Coronary artery (tissue), 2 donors: Measurements from ENCODE around the gene IL1A.

Source experiments
- DNase-seq: peaks from one replicate; pipeline ENCODE4 v3.0.0-alpha.2; 2017; ENCODE audit warnings: low spot score
- H3K27ac ChIP-seq, 2 donors: fragments of 200-600 bp; sonication (generic); one replicate each; pipeline ENCODE4 v1.5.1; 2016 to 2019
- H3K4me3 ChIP-seq: fragments of 200-600 bp; sonication (generic); 2 replicates; pipeline ENCODE4 v1.5.1; 2016; ENCODE audit warnings: mild to moderate bottlenecking, moderate library complexity
- TF ChIP-seq, protein P1 (sequence below): fragments of 200-600 bp; sonication (generic); IDR thresholded peaks from one replicate; pipeline ENCODE4 v1.5.1; 2019; ENCODE audit warnings: antibody characterized with exemption

The IL1A gene

GRCh38 chr2:112762276-112762675, 22.0 kb downstream of the IL1A start:
- no peak for DNase-seq
- no peak overlapping the region for H3K27ac ChIP-seq
- TF ChIP-seq, protein P1, sequence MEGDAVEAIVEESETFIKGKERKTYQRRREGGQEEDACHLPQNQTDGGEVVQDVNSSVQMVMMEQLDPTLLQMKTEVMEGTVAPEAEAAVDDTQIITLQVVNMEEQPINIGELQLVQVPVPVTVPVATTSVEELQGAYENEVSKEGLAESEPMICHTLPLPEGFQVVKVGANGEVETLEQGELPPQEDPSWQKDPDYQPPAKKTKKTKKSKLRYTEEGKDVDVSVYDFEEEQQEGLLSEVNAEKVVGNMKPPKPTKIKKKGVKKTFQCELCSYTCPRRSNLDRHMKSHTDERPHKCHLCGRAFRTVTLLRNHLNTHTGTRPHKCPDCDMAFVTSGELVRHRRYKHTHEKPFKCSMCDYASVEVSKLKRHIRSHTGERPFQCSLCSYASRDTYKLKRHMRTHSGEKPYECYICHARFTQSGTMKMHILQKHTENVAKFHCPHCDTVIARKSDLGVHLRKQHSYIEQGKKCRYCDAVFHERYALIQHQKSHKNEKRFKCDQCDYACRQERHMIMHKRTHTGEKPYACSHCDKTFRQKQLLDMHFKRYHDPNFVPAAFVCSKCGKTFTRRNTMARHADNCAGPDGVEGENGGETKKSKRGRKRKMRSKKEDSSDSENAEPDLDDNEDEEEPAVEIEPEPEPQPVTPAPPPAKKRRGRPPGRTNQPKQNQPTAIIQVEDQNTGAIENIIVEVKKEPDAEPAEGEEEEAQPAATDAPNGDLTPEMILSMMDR, result no peak
- H3K4me3 ChIP-seq, result no peak overlapping the region

GRCh38 chr2:112760149-112760548, 24.1 kb downstream of the IL1A start:
- H3K27ac ChIP-seq, result no peak overlapping the region
- DNase-seq, result no peak
- TF ChIP-seq, protein P1, result no peak
- no peak overlapping the region for H3K4me3 ChIP-seq

GRCh38 chr2:112758711-112759110, 25.6 kb downstream of the IL1A start:
- H3K27ac ChIP-seq, result no peak overlapping the region
- H3K4me3 ChIP-seq, result no peak overlapping the region
- no peak for DNase-seq
- TF ChIP-seq, protein P1, result no peak

DNA sequence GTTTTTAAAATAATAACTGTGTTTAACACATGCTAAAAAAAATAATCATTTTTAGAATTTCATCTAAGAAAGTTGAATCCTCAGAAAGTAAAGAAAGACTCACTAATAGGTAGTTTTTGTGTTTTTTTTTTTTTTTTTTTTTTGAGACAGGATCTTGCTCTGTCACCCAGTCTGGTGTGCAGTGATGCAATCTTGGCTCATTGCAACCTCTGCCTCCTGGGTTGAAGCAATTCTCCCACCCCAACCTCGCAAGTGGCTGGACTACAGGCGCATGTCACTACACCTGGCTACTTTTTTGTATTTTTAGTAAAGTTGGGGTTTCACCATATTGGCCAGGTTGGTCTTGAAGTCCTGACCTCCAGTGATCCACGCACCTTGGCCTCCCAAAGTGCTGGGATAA, 27.0 kb downstream of the IL1A start:
- Histone ChIP-seq H3K27ac (no peak overlapping the region), H3K4me3 (no peak overlapping the region)
- DNase-seq, result no peak
- TF ChIP-seq, protein P1, result no peak

DNA sequence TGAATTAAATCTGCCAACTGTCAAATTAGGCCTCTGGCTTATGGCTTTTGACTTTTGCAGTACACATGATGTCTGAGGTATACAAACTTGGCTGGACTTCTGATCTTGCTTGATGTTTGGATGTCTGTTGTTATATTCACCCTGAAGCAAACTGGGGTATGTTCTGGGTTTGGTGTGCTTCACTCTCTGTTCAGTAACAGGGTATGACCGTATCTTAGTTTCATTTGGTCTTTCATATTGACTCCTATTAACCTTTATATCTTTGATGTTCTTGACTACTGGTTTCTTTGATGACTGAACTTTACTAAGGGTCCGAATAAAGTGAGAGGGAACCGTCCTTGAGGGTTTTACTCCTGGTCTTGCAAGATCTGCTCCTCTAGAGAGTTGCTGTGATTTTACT, 28.1 kb downstream of the IL1A start:
- TF ChIP-seq, protein P1, result no peak
- no peak for DNase-seq
- H3K27ac ChIP-seq, result no peak overlapping the region
- no peak overlapping the region for H3K4me3 ChIP-seq

- TF ChIP-seq, protein P1, result no peak
- no peak overlapping the region for H3K4me3 ChIP-seq
- no peak for DNase-seq
- H3K27ac ChIP-seq, result no peak overlapping the region
These were observed 28.8 kb downstream of the IL1A start for GRCh38 chr2:112755444-112755843.

GRCh38 chr2:112754564-112754963, 29.7 kb downstream of the IL1A start:
- TF ChIP-seq, protein P1, result no peak
- no peak overlapping the region for H3K27ac ChIP-seq

More at GRCh38 chr2:112754564-112754963, 29.7 kb downstream of the IL1A start:
- H3K4me3 ChIP-seq, result no peak overlapping the region
- DNase-seq, result no peak
